ENCODE measurements around the gene TRIM38.
A peak's percentile ranks its signal among the peaks of the same experiment; 100 is the strongest.
"Not testable (repeated sequence)": the region's sequence is repeated elsewhere in the genome, so short reads cannot be mapped to it uniquely, and the experiment has no call there.

The TRIM38 gene

DNA sequence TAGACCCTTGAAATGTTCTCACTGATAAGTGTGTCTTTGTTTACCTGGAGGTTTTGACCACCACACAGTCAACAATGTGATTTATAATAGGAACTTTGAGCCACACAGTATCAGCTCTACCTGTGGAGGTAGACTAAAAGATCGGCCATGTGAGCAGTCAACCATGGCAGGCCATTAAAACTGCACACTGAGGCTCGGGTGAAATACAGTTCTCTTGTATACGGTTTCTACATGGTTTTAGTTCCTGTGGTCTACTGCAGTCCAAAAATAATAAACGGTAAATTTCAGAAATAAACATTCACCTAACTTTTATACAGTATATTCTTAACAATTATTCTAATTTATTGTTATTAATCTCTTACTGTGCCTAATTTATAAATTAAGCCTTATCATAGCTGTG lies 47.2 kb downstream of the TRIM38 start:
- no peak for DNase-seq

- no peak for DNase-seq
Measured at GRCh38 chr6:26012061-26012460, 49.5 kb downstream of the TRIM38 start.

GRCh38 chr6:26014386-26014785 lies 51.8 kb downstream of the TRIM38 start:
- not testable (repeated sequence) for DNase-seq

DNA sequence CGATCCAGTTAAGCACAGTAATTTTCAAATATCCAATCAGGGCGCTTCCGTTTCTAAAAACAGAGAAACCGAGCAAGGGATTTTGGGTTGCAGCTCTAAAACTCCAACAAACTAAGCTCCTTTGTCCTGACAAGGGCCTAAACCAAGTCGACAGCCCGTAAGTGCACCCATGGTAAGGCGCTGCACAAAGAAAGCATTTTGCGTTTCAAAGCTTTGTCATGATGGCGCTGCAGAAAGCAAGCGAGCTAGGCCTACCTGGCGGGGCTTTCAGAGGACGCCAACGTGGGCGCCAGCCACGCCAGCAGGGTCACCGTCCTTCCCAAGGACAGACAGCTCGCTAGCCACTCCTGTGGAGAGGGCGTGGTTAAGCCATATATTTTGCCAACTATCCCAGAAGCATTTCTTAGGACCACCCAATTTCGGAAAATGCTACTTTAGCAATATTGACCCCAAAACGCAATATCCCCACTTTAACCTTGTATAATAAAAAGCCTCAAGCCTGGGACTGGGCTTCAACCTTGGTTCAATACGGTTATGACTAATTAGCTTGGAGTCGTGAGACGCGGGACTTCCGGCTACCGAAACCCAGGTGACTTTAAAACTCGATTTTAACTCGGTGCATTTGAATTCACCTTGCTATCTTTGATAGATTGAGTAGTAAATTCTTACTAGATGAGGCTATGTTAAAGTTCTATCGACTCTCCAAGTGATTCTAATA lies 53.8 kb downstream of the TRIM38 start:
- no peak for DNase-seq

GRCh38 chr6:26016963-26017631 lies 54.5 kb downstream of the TRIM38 start:
- no peak for DNase-seq

GRCh38 chr6:26017632-26017966 lies 55.0 kb downstream of the TRIM38 start:
- DNase-seq = no peak

- DNase-seq = no peak
Measured at GRCh38 chr6:26019261-26019830, 56.7 kb downstream of the TRIM38 start.

GRCh38 chr6:26019967-26020328 lies 57.3 kb downstream of the TRIM38 start:
- no peak for DNase-seq

DNA sequence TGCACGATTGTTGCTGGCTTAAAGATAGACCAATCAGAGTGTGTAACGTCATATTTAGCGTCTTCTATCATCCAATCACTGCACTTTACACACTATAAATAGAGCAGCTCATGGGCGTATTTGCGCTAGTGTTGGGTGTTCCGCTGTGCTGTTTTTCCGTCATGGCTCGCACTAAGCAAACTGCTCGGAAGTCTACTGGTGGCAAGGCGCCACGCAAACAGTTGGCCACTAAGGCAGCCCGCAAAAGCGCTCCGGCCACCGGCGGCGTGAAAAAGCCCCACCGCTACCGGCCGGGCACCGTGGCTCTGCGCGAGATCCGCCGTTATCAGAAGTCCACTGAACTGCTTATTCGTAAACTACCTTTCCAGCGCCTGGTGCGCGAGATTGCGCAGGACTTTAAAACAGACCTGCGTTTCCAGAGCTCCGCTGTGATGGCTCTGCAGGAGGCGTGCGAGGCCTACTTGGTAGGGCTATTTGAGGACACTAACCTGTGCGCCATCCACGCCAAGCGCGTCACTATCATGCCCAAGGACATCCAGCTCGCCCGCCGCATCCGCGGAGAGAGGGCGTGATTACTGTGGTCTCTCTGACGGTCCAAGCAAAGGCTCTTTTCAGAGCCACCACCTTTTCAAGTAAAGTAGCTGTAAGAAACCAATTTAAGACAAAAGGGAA lies 57.9 kb downstream of the TRIM38 start:
- peak; percentile 86 for DNase-seq

- no peak for DNase-seq
Measured at GRCh38 chr6:26021001-26021349, 58.4 kb downstream of the TRIM38 start.

DNA sequence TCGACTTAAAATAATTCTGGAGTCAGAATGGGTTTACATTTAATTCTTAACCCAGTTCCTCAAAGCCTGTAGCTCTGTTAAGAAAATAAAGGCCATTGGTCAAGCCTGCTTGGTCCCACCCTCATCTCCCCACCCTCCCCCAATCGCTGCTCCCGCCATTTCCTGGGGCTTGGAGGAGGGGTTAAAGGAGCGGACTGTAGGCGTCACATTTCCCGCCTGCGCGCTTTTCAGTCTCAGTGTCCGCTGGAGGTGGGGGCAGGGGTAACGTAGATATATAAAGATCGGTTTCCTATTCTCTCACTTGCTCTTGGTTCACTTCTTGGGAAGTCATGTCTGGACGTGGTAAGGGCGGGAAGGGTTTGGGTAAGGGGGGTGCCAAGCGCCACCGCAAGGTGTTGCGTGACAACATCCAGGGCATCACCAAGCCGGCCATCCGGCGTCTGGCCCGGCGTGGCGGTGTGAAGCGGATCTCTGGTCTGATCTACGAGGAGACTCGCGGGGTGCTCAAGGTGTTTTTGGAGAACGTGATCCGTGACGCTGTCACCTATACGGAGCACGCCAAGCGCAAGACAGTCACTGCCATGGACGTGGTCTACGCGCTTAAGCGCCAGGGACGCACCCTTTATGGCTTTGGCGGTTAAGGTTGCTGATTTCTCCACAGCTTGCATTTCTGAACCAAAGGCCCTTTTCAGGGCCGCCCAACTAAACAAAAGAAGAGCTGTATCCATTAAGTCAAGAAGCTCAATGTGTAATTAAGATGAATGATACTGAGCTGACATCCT lies 58.9 kb downstream of the TRIM38 start:
- peak; percentile 77 for DNase-seq

GRCh38 chr6:26022132-26022472 lies 59.5 kb downstream of the TRIM38 start:
- peak; percentile 35 for DNase-seq

GRCh38 chr6:26022737-26023136 lies 60.1 kb downstream of the TRIM38 start:
- DNase-seq = no peak

DNA sequence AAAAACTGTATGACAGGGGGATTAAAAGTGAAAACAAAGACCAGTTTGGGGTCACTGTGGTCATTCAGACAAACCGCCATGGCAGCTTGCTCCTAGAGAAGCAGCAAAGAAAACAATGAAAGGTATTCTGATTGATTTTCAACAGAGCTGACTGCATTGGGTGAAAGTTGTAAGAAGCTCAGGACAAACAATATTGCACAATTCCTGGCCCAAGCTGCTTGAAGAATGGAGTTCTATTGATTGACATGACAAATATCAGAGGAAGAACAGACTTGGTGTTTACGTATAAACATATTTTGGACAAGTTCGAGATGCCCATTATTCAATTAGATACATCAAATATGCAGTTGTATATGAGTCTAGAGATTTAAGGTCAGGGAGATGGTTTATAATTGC lies 62.0 kb downstream of the TRIM38 start:
- DNase-seq = no peak

GRCh38 chr6:26025047-26025893 lies 62.7 kb downstream of the TRIM38 start:
- no peak for DNase-seq

GRCh38 chr6:26025894-26026832 lies 63.6 kb downstream of the TRIM38 start:
- peak; percentile 81 for DNase-seq

DNA sequence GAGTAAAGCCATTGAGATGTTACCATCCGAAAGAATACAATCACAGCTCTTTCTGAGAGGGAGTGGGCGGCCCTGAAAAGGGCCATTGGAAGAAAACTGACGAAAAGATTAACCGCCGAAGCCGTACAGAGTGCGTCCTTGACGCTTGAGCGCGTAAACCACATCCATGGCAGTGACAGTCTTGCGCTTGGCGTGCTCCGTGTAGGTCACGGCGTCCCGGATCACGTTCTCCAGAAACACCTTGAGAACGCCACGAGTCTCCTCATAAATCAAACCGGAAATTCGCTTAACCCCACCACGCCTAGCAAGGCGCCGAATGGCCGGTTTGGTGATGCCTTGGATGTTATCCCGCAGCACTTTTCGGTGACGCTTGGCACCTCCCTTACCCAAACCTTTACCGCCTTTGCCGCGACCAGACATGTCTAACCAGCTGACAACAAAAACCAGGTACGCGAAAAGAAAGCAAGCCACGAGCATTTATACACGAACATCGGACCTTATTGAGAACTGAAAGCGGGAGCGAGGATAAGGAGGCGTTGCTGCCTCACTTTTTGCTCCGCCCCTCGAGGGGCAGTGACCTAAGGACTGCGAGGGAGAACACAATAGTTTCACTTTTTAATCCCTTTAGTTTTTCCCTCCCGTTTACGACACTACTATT lies 64.4 kb downstream of the TRIM38 start:
- DNase-seq = peak; percentile 88

GRCh38 chr6:26027491-26028211 lies 65.0 kb downstream of the TRIM38 start:
- DNase-seq = no peak

GRCh38 chr6:26028212-26028745 lies 65.7 kb downstream of the TRIM38 start:
- DNase-seq = no peak

All from T1000 (cell line).